ENCODE measurements around the gene CANT1.
A peak's percentile ranks its signal among the peaks of the same experiment; 100 is the strongest.

GRCh38 chr17:78979780-78980623, 29.6 kb downstream of the CANT1 start, which contains the start of gene LGALS3BP:
- TF ChIP-seq GABPA (IDR thresholded peaks at IDR 0.05 in 1 of 2, conservative IDR thresholded peaks at IDR 0.05 in 1 of 2) (no peak), YY1 (IDR thresholded peaks at IDR 0.05) (no peak), TAF1 (conservative IDR thresholded peaks at IDR 0.05) (peak; percentile 71), CTCF (IDR thresholded peaks at IDR 0.05; ENCODE audit: low read depth, low read length, missing input control) (peak; percentile 0), ATF3 (IDR thresholded peaks at IDR 0.05) (no peak), RAD21 (IDR thresholded peaks at IDR 0.05) (peak in 1 of 2 donors; percentile 21), RXRA (IDR thresholded peaks at IDR 0.05) (no peak), MAX (IDR thresholded peaks at IDR 0.05) (no peak), SP1 (IDR thresholded peaks at IDR 0.05) (peak; percentile 38), ZBTB33 (IDR thresholded peaks at IDR 0.05) (no peak), REST (IDR thresholded peaks at IDR 0.05) (no peak)

Data from liver (tissue), 3 donors.